Omental fat pad (tissue), 4 donors: ENCODE results near the gene FNIP2. TPM values are rescaled to one million over a fixed set of nuclear protein-coding genes. Genes with fewer than 3 reads are reported as not detected.
"Not testable (repeated sequence)": the region's sequence is repeated elsewhere in the genome, so short reads cannot be mapped to it uniquely, and the experiment has no call there.

Experiments used
- ATAC-seq: fragments of 150-250 bp; one replicate; pipeline ENCODE4 v1.9.1; 2016; ENCODE audit warnings: mild to moderate bottlenecking, moderate library complexity; ENCODE audit not compliant: low FRiP score
- DNase-seq: peaks from one replicate; pipeline ENCODE4 v3.0.0-alpha.2; 2019; ENCODE audit warnings: low spot score
- CTCF ChIP-seq, 3 donors: fragments of 450-650 bp; IDR thresholded peaks; one replicate each; pipeline ENCODE4 v1.5.1; 2016 to 2017; ENCODE audit warnings: antibody characterized with exemption in 3 of 3, mild to moderate bottlenecking in 3 of 3, moderate library complexity in 2 of 3
- total RNA-seq, 4 donors: library from RNA; depleted of rRNA; stranded (reverse); fragments of >200 nt; gene quantifications; one replicate each; pipeline ENCODE4 v1.1.0, GENCODE V29; 2016

The FNIP2 gene
- total RNA-seq, 4 donors from 2014 or later: 56.4 to 125 (median 73.4) TPM

DNA sequence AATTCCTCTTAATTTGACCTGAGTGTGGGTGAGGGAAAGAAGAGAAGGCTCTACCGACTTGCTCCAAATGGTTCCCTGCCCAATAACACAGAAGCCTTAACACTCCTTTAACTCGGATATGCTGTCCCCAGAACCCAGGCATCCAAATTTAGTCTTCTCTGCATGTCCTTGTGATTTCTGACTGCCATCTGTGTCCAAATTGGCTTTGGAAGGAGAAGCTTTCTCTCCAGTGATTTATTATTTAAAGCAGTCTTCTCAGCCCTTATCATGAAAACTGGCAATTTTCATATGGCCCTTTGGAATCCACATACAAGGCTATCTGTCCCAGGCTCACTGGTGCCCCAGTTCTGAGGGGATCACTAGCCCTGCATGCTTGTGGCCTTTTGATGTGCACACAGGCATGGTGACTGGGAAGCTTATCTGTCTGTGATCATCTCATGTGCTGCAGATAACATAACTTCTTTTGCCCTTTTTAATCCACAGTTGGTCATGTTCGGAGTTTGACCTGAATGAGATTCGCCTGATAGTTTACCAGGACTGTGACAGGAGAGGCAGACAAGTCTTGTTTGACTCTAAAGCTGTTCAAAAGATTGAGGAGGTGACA is 56.7 kb downstream of the FNIP2 start:
- TF ChIP-seq CTCF (IDR thresholded peaks at IDR 0.05): no peak
- DNase-seq (no peak), ATAC-seq (no peak)

GRCh38 chr4:158826057-158826456 is 57.2 kb downstream of the FNIP2 start:
- ATAC-seq: no peak
- no peak for DNase-seq
- no peak for TF ChIP-seq CTCF (IDR thresholded peaks at IDR 0.05)

GRCh38 chr4:158826882-158827281 is 58.1 kb downstream of the FNIP2 start:
- DNase-seq: no peak
- no peak for TF ChIP-seq CTCF (IDR thresholded peaks at IDR 0.05)
- ATAC-seq: no peak

GRCh38 chr4:158827543-158827981 is 58.7 kb downstream of the FNIP2 start:
- DNase-seq: no peak
- ATAC-seq: no peak
- no peak for TF ChIP-seq CTCF (IDR thresholded peaks at IDR 0.05)

DNA sequence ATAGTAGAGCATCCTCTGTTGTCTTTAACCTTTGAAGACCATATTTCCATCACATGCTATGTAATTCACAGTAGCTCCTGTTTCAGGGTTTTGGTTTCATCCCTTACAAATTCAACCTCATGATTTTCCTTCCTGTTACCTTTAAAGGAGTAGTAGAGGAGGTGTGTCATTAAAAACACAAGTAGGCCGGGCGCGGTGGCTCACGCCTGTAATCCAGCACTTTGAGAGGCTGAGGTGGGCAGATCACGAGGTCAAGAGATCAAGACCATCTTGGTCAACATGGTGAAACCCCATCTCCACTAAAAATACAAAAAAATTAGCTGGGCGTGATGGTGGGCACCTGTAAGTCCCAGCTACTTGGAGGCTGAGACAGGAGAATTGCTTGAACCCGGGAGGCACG is 59.3 kb downstream of the FNIP2 start:
- not testable (repeated sequence) for DNase-seq, ATAC-seq

GRCh38 chr4:158829254-158829653 is 60.4 kb downstream of the FNIP2 start:
- DNase-seq: no peak

DNA sequence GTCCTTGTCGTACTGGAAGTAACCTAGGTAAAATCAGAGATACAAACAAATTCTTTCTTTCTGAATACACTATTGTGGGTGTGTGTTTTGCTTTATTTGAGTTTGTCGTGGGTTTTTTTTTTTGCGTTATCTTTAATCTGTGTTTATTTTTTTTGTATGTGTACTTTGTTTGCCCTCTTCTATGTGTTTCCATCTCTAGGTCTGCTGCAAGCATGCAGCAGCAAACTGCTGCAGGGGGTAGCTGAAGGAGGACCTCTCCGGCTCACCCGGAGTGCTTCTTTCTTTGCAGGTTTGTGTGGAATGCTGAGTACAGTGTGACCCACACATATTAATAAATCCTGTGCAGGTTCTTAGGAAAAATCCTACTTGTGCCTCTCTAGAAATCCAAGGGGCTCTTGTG is 64.8 kb downstream of the FNIP2 start:
- ATAC-seq (no peak), DNase-seq (no peak)
- TF ChIP-seq CTCF (IDR thresholded peaks at IDR 0.05): no peak

More at GRCh38 chr4:158829254-158829653, 60.4 kb downstream of the FNIP2 start:
- ATAC-seq: no peak
- no peak for TF ChIP-seq CTCF (IDR thresholded peaks at IDR 0.05)
